Mesendoderm (in vitro differentiated cells): ENCODE data around the gene ANXA4.
A peak's percentile ranks its signal among the peaks of the same experiment; 100 is the strongest.

Source experiments
- DNase-seq: peaks from one replicate; pipeline ENCODE4 v3.0.0; 2013
- H2AK5ac ChIP-seq: 2 replicates; pipeline ENCODE4 v1.6.1; 2013; ENCODE audit warnings: low read length, inconsistent platforms
- H2BK120ac ChIP-seq: 2 replicates; pipeline ENCODE4 v1.6.1; 2013; ENCODE audit warnings: low read depth, mild to moderate bottlenecking, low read length, moderate library complexity, mixed read lengths
- H2BK15ac ChIP-seq: replicated peaks from 2 replicates; pipeline ENCODE4 v1.6.1; 2013; ENCODE audit warnings: low read depth, mild to moderate bottlenecking, moderate library complexity
- H2BK5ac ChIP-seq: 2 replicates; pipeline ENCODE4 v1.6.1; 2013; ENCODE audit warnings: low read length, inconsistent platforms
- H3K18ac ChIP-seq: 2 replicates; pipeline ENCODE4 v1.6.1; 2013; ENCODE audit warnings: mild to moderate bottlenecking, low read length, mixed read lengths
- H3K23ac ChIP-seq: one replicate; pipeline ENCODE4 v1.6.1; 2013; ENCODE audit warnings: low read length
- H3K27ac ChIP-seq: 2 replicates; pipeline ENCODE4 v1.5.1; 2013; ENCODE audit warnings: low read depth, mild to moderate bottlenecking, inconsistent platforms, low read length, moderate library complexity
- H3K27me3 ChIP-seq: 2 replicates; pipeline ENCODE4 v1.6.1; 2013; ENCODE audit warnings: low read length, control low read depth, mild to moderate bottlenecking, inconsistent platforms; ENCODE audit not compliant: insufficient read depth, poor library complexity
- H3K36me3 ChIP-seq: 2 replicates; pipeline ENCODE4 v1.6.1; 2013; ENCODE audit warnings: low read length, inconsistent platforms; ENCODE audit not compliant: control insufficient read depth, insufficient read depth
- H3K4ac ChIP-seq: one replicate; pipeline ENCODE4 v1.6.1; 2013; ENCODE audit warnings: low read depth, mild to moderate bottlenecking, low read length, moderate library complexity
- H3K4me1 ChIP-seq: 2 replicates; pipeline ENCODE4 v1.6.1; 2013; ENCODE audit warnings: low read depth, low read length, inconsistent platforms; ENCODE audit not compliant: control insufficient read depth
- H3K4me2 ChIP-seq: 2 replicates; pipeline ENCODE4 v1.6.1; 2013; ENCODE audit warnings: low read length
- H3K4me3 ChIP-seq: 2 replicates; pipeline ENCODE4 v1.5.1; 2013; ENCODE audit warnings: mild to moderate bottlenecking, low read length
- H3K56ac ChIP-seq: one replicate; pipeline ENCODE4 v1.6.1; 2013; ENCODE audit warnings: low read length
- H3K79me1 ChIP-seq: 2 replicates; pipeline ENCODE4 v1.6.1; 2013; ENCODE audit warnings: low read length, inconsistent platforms
- H3K79me2 ChIP-seq: 2 replicates; pipeline ENCODE4 v1.6.1; 2013; ENCODE audit warnings: mild to moderate bottlenecking, low read length; ENCODE audit not compliant: control insufficient read depth, insufficient read depth
- H3K9ac ChIP-seq: 2 replicates; pipeline ENCODE4 v1.6.1; 2013; ENCODE audit warnings: low read length, inconsistent platforms
- H4K5ac ChIP-seq: one replicate; pipeline ENCODE4 v1.6.1; 2013; ENCODE audit warnings: low read length
- H4K8ac ChIP-seq: one replicate; pipeline ENCODE4 v1.6.1; 2013; ENCODE audit warnings: low read depth, mild to moderate bottlenecking, control low read depth, low read length, moderate library complexity
- WGBS: extraction: QIAGEN DNeasy Blood & Tissue Kit; methylation state at CpG from one replicate; pipeline ENCODE4 v1.1.7; 2013; ENCODE audit warnings: low lambda C conversion rate, missing lambda C conversion rate; ENCODE audit not compliant: insufficient coverage; ENCODE audit errors: extremely low coverage; 5-methylcytosine and 5-hydroxymethylcytosine counted together

Gene ANXA4

DNA sequence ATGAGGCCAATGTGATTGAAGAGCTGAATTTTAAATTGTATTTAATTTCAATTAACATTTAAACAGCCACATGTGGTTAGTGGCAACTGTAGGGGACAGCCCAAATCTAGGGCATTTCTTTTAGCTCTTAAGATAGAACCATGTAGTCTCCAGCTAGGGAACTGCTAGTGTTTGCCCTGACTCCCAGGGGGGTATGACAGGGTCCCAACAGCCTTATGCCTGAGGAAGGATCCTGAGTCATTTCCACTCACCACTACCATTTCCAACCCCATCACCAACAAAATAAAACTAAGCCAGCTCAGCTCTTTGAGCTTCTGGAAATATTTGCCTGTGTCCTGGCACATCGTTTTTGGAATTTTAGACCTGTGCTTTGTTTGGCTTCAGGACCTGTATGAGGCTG, 73.8 kb downstream of the ANXA4 start:
- no peaks in the 10 kb centered on the region for H3K79me1 ChIP-seq
- no peak overlapping the region for H4K8ac ChIP-seq
- H2BK120ac ChIP-seq: no peak overlapping the region
- no peaks in the 10 kb centered on the region for H3K27me3 ChIP-seq
- no peaks in the 10 kb centered on the region for H3K4me1 ChIP-seq
- no peak overlapping the region for H4K5ac ChIP-seq
- no peak overlapping the region for H3K4ac ChIP-seq
- no peak overlapping the region for H3K27ac ChIP-seq
- no peaks in the 10 kb centered on the region for H3K79me2 ChIP-seq
- H2AK5ac ChIP-seq: no peak overlapping the region
- H3K18ac ChIP-seq: peak overlapping the region; percentile 47
- no peak for DNase-seq
- H3K9ac ChIP-seq: no peak overlapping the region
- H3K4me2 ChIP-seq: no peak overlapping the region
- no peak overlapping the region for H2BK5ac ChIP-seq
- no peaks in the 10 kb centered on the region for H3K36me3 ChIP-seq
- H2BK15ac ChIP-seq: no peak overlapping the region
- H3K4me3 ChIP-seq: no peak overlapping the region
- no CpG with 5 or more reads among the region's 1 CpG for WGBS
- H3K56ac ChIP-seq: no peak overlapping the region
- H3K23ac ChIP-seq: no peak overlapping the region

DNA sequence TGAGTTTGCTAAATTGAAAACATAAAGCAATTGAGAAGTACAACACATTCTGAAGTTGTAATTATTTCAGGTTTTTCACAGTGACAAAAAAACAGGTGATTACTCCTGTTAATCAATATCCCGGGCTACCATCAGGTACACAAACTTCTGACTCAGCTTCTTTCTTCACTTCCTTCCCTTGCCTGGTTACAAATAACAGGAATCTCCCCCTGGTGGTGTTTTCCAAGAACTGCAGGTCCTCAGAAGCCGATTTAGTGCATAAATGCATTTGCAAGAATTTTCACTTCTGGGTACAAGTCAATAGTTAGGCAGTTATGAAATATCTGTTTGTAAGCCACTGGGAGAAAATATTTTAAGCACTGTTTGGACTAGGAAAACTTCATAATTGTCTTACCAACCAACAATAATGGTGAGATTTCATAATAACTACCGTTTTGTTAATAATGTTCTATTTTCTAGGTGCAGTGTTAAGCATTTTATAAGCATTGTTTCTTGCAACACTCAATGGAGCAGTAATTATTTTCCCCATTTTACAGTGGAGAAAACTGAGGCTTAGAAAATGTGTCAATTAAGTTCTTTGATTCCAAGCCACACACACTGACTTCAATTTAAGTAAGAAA, 75.1 kb downstream of the ANXA4 start:
- WGBS: no CpG with 5 or more reads among the region's 3 CpGs
- Histone ChIP-seq H3K36me3 (no peaks in the 10 kb centered on the region), H3K79me2 (no peaks in the 10 kb centered on the region)

DNA sequence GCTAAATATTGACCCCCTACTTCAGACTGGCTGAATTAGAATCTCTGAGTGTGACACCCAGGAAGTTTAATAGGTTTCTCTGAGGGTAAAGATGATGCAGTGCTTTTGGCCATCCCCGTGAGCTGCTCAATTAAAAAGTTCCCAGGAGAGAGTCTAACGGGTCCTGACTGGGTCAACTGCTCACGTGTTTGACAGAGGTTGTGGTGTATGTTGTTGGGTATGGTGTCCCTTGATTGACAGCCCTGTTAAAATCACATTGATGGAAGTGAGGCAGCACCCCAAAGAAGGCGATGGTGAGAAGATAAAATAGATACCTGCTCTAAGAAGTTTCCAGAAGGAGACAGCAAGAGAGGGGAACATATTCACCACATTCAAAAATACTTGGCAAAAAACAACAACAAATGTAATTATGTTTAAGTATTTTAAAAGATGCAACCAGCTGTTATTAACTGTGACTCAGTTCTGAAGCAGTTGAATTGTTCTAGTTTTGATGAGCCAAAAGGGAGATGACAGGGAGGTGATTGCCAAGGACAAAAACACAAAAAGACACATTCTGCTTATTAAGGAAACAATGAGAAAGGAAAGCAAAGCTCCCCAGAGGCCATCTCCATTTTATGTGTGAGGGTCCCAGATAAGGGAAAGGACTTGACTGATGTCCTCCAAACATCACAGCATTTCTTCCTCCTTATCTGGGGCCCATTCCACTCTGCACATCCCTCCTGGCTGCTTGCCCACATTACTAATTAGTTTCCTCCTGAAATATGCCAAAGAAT, 76.0 kb downstream of the ANXA4 start:
- no peak for DNase-seq
- Histone ChIP-seq H3K79me2 (no peaks in the 10 kb centered on the region), H3K27ac (peak overlapping the region; percentile 38)

More for the DNA sequence above, 75.1 kb downstream of the ANXA4 start:
- no peak overlapping the region for H3K4ac ChIP-seq
- no peak overlapping the region for H3K9ac ChIP-seq
- no peaks in the 10 kb centered on the region for H3K79me1 ChIP-seq
- no peak overlapping the region for H3K23ac ChIP-seq
- no peak overlapping the region for H3K4me3 ChIP-seq
- H3K4me1 ChIP-seq: no peaks in the 10 kb centered on the region
- no peak overlapping the region for H3K18ac ChIP-seq
- no peak overlapping the region for H2BK5ac ChIP-seq
- no peak overlapping the region for H2BK15ac ChIP-seq
- H3K27me3 ChIP-seq: no peaks in the 10 kb centered on the region
- peak; percentile 91 for DNase-seq
- H3K27ac ChIP-seq: no peak overlapping the region
- no peak overlapping the region for H4K8ac ChIP-seq
- H4K5ac ChIP-seq: no peak overlapping the region
- H2AK5ac ChIP-seq: no peak overlapping the region
- no peak overlapping the region for H2BK120ac ChIP-seq
- H3K4me2 ChIP-seq: no peak overlapping the region
- H3K56ac ChIP-seq: no peak overlapping the region

DNA sequence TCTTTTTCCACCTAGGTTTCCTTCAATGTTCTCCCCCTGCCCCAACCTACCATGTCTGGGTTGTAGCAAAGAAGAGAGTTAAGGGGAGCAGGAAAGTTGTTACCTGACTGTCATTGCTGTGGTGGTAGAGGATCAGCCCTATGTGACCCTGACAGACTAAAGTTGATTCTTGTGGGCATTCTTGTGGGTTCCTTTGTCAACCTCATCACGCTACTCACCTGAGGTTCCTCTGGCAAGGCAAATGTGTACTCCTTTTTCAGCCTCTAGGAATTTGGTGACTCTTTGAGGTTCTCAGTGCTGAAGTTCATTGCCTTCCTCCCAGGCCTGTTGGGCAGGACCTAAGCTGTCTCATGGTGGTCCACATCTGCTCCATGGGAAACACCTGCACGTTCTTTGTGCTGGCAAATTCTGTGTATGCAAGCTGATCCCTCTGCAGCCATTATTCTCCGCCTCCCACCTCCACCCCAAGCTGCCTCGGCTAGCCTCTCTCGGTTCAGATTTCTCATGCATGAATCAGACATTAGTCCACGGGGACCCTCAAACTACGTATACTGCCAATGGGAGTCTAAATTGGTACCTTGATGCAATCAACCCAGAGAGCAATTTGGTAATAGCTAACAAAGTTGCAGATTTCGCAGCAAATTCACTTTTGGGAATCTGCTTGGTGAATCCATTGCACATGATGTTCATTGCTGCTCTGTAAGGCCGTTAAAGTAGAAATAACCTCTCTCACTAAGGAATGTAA, 86.0 kb downstream of the ANXA4 start:
- H2BK5ac ChIP-seq: no peak overlapping the region
- no peak overlapping the region for H3K27ac ChIP-seq
- H3K79me2 ChIP-seq: peaks cover 14% of the 10 kb centered on the region
- no peak overlapping the region for H3K56ac ChIP-seq
- no peak overlapping the region for H3K9ac ChIP-seq
- H3K4me1 ChIP-seq: no peaks in the 10 kb centered on the region
- no peaks in the 10 kb centered on the region for H3K27me3 ChIP-seq
- no peak overlapping the region for H4K8ac ChIP-seq
- no peak overlapping the region for H4K5ac ChIP-seq
- no peak for DNase-seq
- H3K23ac ChIP-seq: no peak overlapping the region
- no peak overlapping the region for H3K4me2 ChIP-seq
- no peak overlapping the region for H3K4me3 ChIP-seq
- H3K18ac ChIP-seq: no peak overlapping the region
- no peak overlapping the region for H2BK15ac ChIP-seq
- no peak overlapping the region for H2AK5ac ChIP-seq
- H3K36me3 ChIP-seq: no peaks in the 10 kb centered on the region
- H3K4ac ChIP-seq: no peak overlapping the region
- no peak overlapping the region for H2BK120ac ChIP-seq
- WGBS: no CpG with 5 or more reads among the region's 9 CpGs
- H3K79me1 ChIP-seq: peaks cover 11% of the 10 kb centered on the region

More for the DNA sequence above, 76.0 kb downstream of the ANXA4 start:
- Histone ChIP-seq H3K79me1 (no peaks in the 10 kb centered on the region), H4K5ac (no peak overlapping the region), H2AK5ac (no peak overlapping the region), H3K27me3 (no peaks in the 10 kb centered on the region), H3K36me3 (no peaks in the 10 kb centered on the region), H3K4me3 (no peak overlapping the region), H3K4me2 (no peak overlapping the region), H3K9ac (no peak overlapping the region), H4K8ac (no peak overlapping the region), H3K4ac (no peak overlapping the region), H3K18ac (peak overlapping the region; percentile 80), H3K4me1 (no peaks in the 10 kb centered on the region), H2BK120ac (no peak overlapping the region), H2BK15ac (no peak overlapping the region), H2BK5ac (no peak overlapping the region), H3K56ac (peak overlapping the region; percentile 18), H3K23ac (no peak overlapping the region)
- WGBS: no CpG with 5 or more reads among the region's 4 CpGs

DNA sequence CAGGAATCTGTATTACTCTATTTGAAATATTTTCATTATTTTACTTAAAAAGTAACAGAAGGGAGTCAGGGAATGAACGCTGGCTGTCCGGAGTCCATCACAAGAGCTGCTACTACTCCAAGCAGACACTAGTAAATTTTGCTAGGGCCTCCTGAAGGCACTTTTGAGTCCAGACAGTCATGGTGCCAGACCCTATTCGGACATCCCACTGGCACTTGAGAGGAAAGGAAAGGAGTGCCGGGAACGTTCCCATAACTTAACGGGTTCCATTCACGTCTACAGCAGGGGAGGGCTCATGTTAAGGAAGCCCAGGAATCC, 87.0 kb downstream of the ANXA4 start:
- H4K8ac ChIP-seq: no peak overlapping the region
- no peaks in the 10 kb centered on the region for H3K4me1 ChIP-seq
- peak overlapping the region; percentile 92 for H3K56ac ChIP-seq
- no peak overlapping the region for H2BK5ac ChIP-seq
- H3K79me2 ChIP-seq: peaks cover 17% of the 10 kb centered on the region
- peak overlapping the region; percentile 81 for H3K4me2 ChIP-seq
- H3K4me3 ChIP-seq: peak overlapping the region; percentile 78
- H3K18ac ChIP-seq: peak overlapping the region; percentile 42
- H3K4ac ChIP-seq: no peak overlapping the region
- peak overlapping the region; percentile 72 for H3K27ac ChIP-seq
- DNase-seq: no peak
- H4K5ac ChIP-seq: no peak overlapping the region
- H2AK5ac ChIP-seq: no peak overlapping the region
- no peak overlapping the region for H2BK120ac ChIP-seq
- no peak overlapping the region for H2BK15ac ChIP-seq
- H3K27me3 ChIP-seq: no peaks in the 10 kb centered on the region
- H3K23ac ChIP-seq: no peak overlapping the region
- H3K36me3 ChIP-seq: no peaks in the 10 kb centered on the region
- H3K9ac ChIP-seq: peak overlapping the region; percentile 95
- H3K79me1 ChIP-seq: peaks cover 11% of the 10 kb centered on the region
- WGBS: no CpG with 5 or more reads among the region's 7 CpGs
